Measurements from ENCODE around the gene GARNL3.

The GARNL3 gene, protein sequence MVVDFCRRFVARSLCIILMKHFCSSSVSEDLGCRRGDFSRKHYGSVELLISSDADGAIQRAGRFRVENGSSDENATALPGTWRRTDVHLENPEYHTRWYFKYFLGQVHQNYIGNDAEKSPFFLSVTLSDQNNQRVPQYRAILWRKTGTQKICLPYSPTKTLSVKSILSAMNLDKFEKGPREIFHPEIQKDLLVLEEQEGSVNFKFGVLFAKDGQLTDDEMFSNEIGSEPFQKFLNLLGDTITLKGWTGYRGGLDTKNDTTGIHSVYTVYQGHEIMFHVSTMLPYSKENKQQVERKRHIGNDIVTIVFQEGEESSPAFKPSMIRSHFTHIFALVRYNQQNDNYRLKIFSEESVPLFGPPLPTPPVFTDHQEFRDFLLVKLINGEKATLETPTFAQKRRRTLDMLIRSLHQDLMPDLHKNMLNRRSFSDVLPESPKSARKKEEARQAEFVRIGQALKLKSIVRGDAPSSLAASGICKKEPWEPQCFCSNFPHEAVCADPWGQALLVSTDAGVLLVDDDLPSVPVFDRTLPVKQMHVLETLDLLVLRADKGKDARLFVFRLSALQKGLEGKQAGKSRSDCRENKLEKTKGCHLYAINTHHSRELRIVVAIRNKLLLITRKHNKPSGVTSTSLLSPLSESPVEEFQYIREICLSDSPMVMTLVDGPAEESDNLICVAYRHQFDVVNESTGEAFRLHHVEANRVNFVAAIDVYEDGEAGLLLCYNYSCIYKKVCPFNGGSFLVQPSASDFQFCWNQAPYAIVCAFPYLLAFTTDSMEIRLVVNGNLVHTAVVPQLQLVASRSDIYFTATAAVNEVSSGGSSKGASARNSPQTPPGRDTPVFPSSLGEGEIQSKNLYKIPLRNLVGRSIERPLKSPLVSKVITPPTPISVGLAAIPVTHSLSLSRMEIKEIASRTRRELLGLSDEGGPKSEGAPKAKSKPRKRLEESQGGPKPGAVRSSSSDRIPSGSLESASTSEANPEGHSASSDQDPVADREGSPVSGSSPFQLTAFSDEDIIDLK

DNA sequence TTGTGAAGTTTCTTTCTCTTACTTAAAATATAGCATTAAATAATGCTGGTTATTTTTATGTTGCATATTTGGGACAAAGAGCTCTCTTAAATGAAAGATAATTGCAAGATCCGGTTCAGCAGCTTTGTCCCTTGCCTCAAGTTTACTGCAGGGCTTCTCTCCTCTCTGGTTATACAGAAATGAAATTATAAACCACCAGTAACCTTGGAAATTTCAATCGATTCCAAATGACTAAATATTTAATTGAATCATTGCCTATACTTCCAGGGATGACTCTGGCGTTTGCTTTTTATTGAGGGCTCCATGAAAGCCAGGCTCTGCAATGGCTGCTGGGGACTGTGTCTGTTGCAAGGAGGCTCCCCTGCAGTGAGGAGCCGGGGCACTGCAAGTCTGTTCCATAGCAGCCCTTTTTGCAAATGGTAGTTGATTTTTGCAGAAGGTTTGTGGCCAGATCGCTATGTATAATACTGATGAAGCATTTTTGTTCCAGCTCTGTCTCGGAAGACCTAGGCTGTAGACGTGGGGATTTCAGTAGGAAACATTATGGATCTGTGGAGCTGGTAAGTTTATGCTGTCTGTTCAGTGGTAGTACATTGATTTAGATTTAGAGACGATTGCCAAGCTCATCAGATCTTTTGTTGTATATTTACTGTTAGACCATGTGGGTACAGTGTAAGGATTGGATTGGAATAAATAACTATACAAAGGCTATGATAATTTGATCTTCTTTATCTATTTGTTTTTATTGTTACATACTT lies at the start of gene GARNL3:
GARNL3 (plus strand) TSS at position 313 of the 758 bp plus-strand sequence; CDS start at position 417, 104 bp downstream.
- DNase-seq (ENCODE audit: low spot score) = no peak
- TF ChIP-seq, protein P1, sequence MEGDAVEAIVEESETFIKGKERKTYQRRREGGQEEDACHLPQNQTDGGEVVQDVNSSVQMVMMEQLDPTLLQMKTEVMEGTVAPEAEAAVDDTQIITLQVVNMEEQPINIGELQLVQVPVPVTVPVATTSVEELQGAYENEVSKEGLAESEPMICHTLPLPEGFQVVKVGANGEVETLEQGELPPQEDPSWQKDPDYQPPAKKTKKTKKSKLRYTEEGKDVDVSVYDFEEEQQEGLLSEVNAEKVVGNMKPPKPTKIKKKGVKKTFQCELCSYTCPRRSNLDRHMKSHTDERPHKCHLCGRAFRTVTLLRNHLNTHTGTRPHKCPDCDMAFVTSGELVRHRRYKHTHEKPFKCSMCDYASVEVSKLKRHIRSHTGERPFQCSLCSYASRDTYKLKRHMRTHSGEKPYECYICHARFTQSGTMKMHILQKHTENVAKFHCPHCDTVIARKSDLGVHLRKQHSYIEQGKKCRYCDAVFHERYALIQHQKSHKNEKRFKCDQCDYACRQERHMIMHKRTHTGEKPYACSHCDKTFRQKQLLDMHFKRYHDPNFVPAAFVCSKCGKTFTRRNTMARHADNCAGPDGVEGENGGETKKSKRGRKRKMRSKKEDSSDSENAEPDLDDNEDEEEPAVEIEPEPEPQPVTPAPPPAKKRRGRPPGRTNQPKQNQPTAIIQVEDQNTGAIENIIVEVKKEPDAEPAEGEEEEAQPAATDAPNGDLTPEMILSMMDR (conservative IDR thresholded peaks at IDR 0.05; ENCODE audit: low read depth) = no peak
- ChIA-PET CTCF (interaction anchor here (0.5 kb wide), 1 partner anchor 201 kb away, joined by 3 read pairs; no protein-coding TSS in a partner anchor), POLR2A (ENCODE audit: low non-redundant PET) (no interaction called here)
- no peak within 1 kb of the TSS for H3K27ac ChIP-seq

DNA sequence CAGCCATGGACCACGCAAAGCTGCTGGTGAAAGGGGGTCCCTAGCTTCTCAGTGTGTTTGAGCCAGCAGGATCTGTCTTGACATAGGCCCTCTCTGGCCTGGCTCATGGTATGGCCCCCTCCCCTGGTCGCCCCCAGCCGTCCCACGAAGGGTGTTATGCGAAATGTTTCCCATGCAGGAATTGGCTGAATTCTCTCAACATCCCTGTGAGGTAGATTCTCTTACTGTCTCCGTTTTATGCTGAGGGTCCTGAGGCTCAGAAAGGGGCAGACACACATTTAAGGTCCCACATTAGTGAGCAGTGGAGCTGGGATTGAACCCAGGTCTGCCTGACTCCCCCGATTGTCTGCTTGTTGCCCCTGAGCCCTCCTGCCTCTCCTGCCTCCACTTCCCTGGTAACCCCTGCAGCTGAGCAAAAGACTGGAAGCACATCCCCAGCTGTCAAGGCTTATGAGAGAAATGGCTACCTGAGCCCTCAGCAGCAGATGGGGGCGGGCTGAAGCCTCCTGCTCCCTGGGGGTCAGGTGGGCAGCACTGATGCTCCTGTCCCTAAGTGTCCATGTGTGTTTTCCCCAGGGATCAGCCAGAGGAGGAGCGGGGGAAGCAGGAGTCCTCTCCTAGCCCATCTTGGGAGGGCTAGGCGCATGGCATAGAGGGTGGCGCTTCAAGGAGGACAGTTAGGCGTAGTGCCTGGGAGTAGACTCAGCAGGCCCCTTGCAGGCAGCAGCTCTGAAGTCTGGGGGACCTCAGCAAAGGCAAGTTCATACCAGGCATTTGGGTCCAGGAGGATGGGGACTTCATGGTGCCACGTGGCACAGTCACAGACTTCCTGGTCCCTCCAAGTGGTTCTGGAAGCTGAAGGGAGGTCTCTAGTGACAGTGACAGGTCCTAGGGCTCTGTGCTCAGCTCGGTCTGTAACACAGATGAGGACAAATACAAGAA lies 49.0 kb upstream of the GARNL3 start:
- H3K27ac ChIP-seq = no peak overlapping the region
- TF ChIP-seq, protein P1 (conservative IDR thresholded peaks at IDR 0.05; ENCODE audit: low read depth) = no peak
- DNase-seq (ENCODE audit: low spot score) = no peak
- POLR2A ChIA-PET (ENCODE audit: low non-redundant PET) = no interaction called here
- CTCF ChIA-PET = interaction anchor here (0.6 to 3.2 kb wide), 9 partner anchors 10 to 275 kb away, joined by 3 to 17 read pairs (median 6); partner anchors contain the start of gene SLC2A8

DNA sequence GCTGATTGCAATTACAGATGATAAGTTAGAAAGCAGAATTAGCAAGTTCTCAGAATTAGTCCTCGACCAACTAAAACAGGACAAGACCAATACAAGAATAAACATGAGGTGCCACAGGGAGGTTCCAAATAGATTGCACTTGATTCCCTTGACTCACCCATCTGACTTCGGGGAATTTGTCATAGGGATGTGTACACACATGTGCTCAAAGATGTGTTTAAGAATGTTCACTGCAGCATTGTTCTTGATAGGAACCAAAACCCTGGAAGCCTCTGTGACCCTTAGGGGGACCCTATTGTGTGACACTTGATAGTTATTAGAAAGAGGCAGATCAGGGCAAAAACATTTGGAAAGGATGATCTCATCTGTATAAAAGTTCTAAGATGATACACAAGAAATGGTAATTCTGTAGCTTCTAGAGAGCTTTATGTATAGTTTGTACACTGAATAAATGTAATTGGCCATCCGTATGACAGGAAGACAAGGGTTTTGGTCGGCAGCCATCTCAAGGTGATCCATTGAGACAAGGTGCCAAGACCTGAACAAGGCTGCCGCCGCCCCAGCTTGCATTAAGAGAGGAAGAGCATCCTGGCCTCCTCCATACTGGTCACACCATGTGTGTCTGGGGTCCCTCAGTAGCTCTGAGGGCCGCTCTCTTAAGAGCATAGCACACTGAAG lies 48.2 kb upstream of the GARNL3 start:
- POLR2A ChIA-PET (ENCODE audit: low non-redundant PET) = no interaction called here
- no peak for DNase-seq (ENCODE audit: low spot score)
- CTCF ChIA-PET = interaction anchor here (1.0 to 1.7 kb wide), 2 partner anchors 12 to 14 kb away, joined by 3 read pairs; no protein-coding TSS in a partner anchor
- TF ChIP-seq, protein P1 (conservative IDR thresholded peaks at IDR 0.05; ENCODE audit: low read depth) = no peak
- no peak overlapping the region for H3K27ac ChIP-seq

DNA sequence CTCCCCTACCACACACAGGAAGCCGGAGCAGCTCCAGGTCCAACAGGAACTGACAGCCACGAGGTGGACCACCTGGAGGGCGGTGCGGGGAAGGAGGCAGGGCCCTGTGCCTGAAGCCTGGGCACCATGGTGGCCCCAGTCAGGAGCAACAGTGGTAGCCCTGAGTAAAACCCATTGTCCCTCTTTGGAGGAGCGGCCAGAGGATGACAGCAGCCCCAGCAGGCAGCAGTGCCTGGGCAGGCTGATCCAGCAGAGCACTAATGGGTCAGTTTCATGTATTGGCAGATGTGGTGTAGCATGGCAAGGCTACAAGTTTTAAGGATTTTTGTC lies 47.7 kb upstream of the GARNL3 start:
- DNase-seq (ENCODE audit: low spot score) = no peak
- CTCF ChIA-PET = interaction anchor here (1.0 to 1.7 kb wide), 2 partner anchors 12 to 15 kb away, joined by 3 read pairs; no protein-coding TSS in a partner anchor
- H3K27ac ChIP-seq = no peak overlapping the region
- TF ChIP-seq, protein P1 (conservative IDR thresholded peaks at IDR 0.05; ENCODE audit: low read depth) = no peak
- POLR2A ChIA-PET (ENCODE audit: low non-redundant PET) = no interaction called here

DNA sequence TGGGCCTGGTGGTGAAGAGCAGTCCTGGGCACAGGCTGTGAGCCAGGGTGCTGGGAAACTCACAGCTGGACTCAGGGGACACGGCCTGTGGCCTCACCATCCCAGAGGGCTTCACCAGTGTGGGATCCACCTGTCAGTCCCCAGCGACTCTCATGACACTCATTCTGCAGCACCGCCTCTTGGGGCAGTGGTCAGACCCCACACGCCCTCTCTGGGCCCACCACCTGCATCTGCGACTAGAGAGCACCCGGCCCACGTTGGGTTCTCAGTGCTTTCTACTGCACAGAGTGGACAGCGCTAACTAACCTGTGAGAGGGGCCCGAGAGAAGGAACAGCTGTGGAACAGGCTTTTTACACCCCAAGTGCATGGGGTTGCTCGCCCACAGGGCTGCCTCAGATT lies 45.8 kb upstream of the GARNL3 start:
- no peak for DNase-seq (ENCODE audit: low spot score)
- no peak overlapping the region for H3K27ac ChIP-seq
- TF ChIP-seq, protein P1 (conservative IDR thresholded peaks at IDR 0.05; ENCODE audit: low read depth) = no peak
- ChIA-PET CTCF (no interaction called here), POLR2A (ENCODE audit: low non-redundant PET) (no interaction called here)

Measured in RWPE1 (cell line).